IMR-90 (cell line): Measurements from ENCODE around the gene RNF133. TPM values are rescaled to one million over a fixed set of nuclear protein-coding genes. Genes with fewer than 3 reads are reported as not detected.
"Not testable (repeated sequence)": the region's sequence is repeated elsewhere in the genome, so short reads cannot be mapped to it uniquely, and the experiment has no call there.

Experiments used
- ATAC-seq: fragments of 200-7000 bp; cut with Tn5 transposase; 2 replicates; pipeline ENCODE4 v1.9.1; 2020; ENCODE audit warnings: low read depth, mild to moderate bottlenecking, moderate library complexity
- BruUV-seq: library from RNA; stranded (reverse); fragments of 400-500 nt; replicated peaks from 2 replicates; lab custom pipeline; 2021; lab: Mats Ljungman, UMichigan
- CTCF ChIA-PET: fragments of 300-600 bp; formaldehyde crosslinking; extraction: SDS; loops from one replicate; lab custom pipeline; 2021; ENCODE audit warnings: antibody characterized with exemption; lab: Yijun Ruan, JAX
- POLR2A ChIA-PET: fragments of 300-600 bp; sonication (Branson Sonifier 250); formaldehyde crosslinking; loops from one replicate; lab custom pipeline; 2022; ENCODE audit warnings: antibody characterized with exemption; ENCODE audit not compliant: unreplicated experiment; lab: Charles Lee
- DNase-seq: peaks from one replicate; pipeline ENCODE4 v3.0.0; 2013
- H2AFZ ChIP-seq: replicated peaks from 2 replicates; pipeline ENCODE3; 2013; ENCODE audit warnings: low read length, mild to moderate bottlenecking; ENCODE audit not compliant: poor library complexity
- H2AK5ac ChIP-seq: 2 replicates; pipeline ENCODE4 v1.6.1; 2013; ENCODE audit warnings: low read depth, low read length, inconsistent platforms
- H2AK9ac ChIP-seq: replicated peaks from 2 replicates; pipeline ENCODE3; 2013; ENCODE audit warnings: mild to moderate bottlenecking, low read depth, low read length, moderate library complexity; ENCODE audit not compliant: poor library complexity
- H2BK120ac ChIP-seq: 2 replicates; pipeline ENCODE4 v1.6.1; 2013; ENCODE audit warnings: low read depth, low read length, inconsistent platforms
- H2BK15ac ChIP-seq: 3 replicates; pipeline ENCODE4 v1.6.1; 2013; ENCODE audit warnings: low read depth, low read length, inconsistent platforms
- H2BK20ac ChIP-seq: 2 replicates; pipeline ENCODE4 v1.6.1; 2013; ENCODE audit warnings: low read depth, mild to moderate bottlenecking, inconsistent platforms, low read length, moderate library complexity
- H2BK5ac ChIP-seq: 2 replicates; pipeline ENCODE4 v1.6.1; 2013; ENCODE audit warnings: mild to moderate bottlenecking, low read depth, low read length, inconsistent platforms; ENCODE audit not compliant: poor library complexity, severe bottlenecking
- H3K14ac ChIP-seq: replicated peaks from 2 replicates; pipeline ENCODE4 v1.6.1; 2013; ENCODE audit warnings: low read depth, low read length, inconsistent platforms
- H3K18ac ChIP-seq: 2 replicates; pipeline ENCODE4 v1.6.1; 2013; ENCODE audit warnings: low read depth, low read length, control low read depth
- H3K23ac ChIP-seq: 2 replicates; pipeline ENCODE4 v1.6.1; 2013; ENCODE audit warnings: low read depth, low read length, inconsistent platforms
- H3K27ac ChIP-seq: 2 replicates; pipeline ENCODE4 v1.5.1; 2013; ENCODE audit warnings: mild to moderate bottlenecking, control low read depth, low read length; ENCODE audit not compliant: insufficient read depth
- H3K27me3 ChIP-seq: 2 replicates; pipeline ENCODE4 v1.6.1; 2013; ENCODE audit warnings: low read length; ENCODE audit not compliant: control insufficient read depth, insufficient read depth
- H3K36me3 ChIP-seq: 2 replicates; pipeline ENCODE4 v1.6.1; 2013; ENCODE audit warnings: low read length, mixed read lengths; ENCODE audit not compliant: control insufficient read depth, insufficient read depth
- H3K4ac ChIP-seq: 2 replicates; pipeline ENCODE4 v1.6.1; 2013; ENCODE audit warnings: low read depth, low read length, inconsistent platforms
- H3K4me1 ChIP-seq: 2 replicates; pipeline ENCODE4 v1.6.1; 2013; ENCODE audit warnings: low read length, mixed read lengths; ENCODE audit not compliant: control insufficient read depth, insufficient read depth
- H3K4me2 ChIP-seq: 2 replicates; pipeline ENCODE4 v1.6.1; 2013; ENCODE audit warnings: low read depth, mild to moderate bottlenecking, control low read depth, low read length, moderate library complexity
- H3K4me3 ChIP-seq: 2 replicates; pipeline ENCODE4 v1.5.1; 2013; ENCODE audit warnings: low read depth, mild to moderate bottlenecking, control low read depth, low read length, moderate library complexity; ENCODE audit not compliant: insufficient read depth
- H3K56ac ChIP-seq: 2 replicates; pipeline ENCODE4 v1.6.1; 2013; ENCODE audit warnings: low read length, inconsistent platforms; ENCODE audit not compliant: insufficient read depth; ENCODE audit errors: extremely low read depth
- H3K79me1 ChIP-seq, 2 experiments: 2 replicates each; pipeline ENCODE4 v1.6.1; 2013; ENCODE audit warnings: low read length in 2 of 2, inconsistent platforms in 1 of 2, low read depth in 1 of 2
- H3K9ac ChIP-seq: 2 replicates; pipeline ENCODE4 v1.6.1; 2013; ENCODE audit warnings: low read depth, low read length, control low read depth
- H3K9me1 ChIP-seq: 2 replicates; pipeline ENCODE4 v1.6.1; 2013; ENCODE audit warnings: low read length, inconsistent platforms; ENCODE audit not compliant: insufficient read depth
- H3K9me3 ChIP-seq: 2 replicates; pipeline ENCODE4 v1.6.1; 2013; ENCODE audit warnings: low read length; ENCODE audit not compliant: control insufficient read depth, insufficient read depth
- H4K20me1 ChIP-seq: 2 replicates; pipeline ENCODE4 v1.6.1; 2013; ENCODE audit warnings: low read length, inconsistent platforms; ENCODE audit not compliant: insufficient read depth
- H4K5ac ChIP-seq: 2 replicates; pipeline ENCODE4 v1.6.1; 2013; ENCODE audit warnings: mild to moderate bottlenecking, low read depth, low read length, control low read depth
- H4K8ac ChIP-seq, 2 experiments: 2 replicates each; pipeline ENCODE4 v1.6.1; 2013; ENCODE audit warnings: low read depth in 2 of 2, low read length in 2 of 2, control low read depth in 1 of 2, inconsistent platforms in 1 of 2
- H4K91ac ChIP-seq: 2 replicates; pipeline ENCODE4 v1.6.1; 2013; ENCODE audit warnings: low read depth, low read length, inconsistent platforms; ENCODE audit not compliant: insufficient read depth
- WGBS, 2 experiments: methylation state at CpG; one replicate each; pipeline versions ENCODE4 v1.1.5 to v1.1.7; 2013; ENCODE audit warnings: missing lambda C conversion rate in 2 of 2; ENCODE audit not compliant: insufficient read length in 1 of 2; ENCODE audit errors: extremely low coverage in 2 of 2; 5-methylcytosine and 5-hydroxymethylcytosine counted together
- dilution Hi-C: fragments of 300-500 bp; cut with HindIII; formaldehyde crosslinking; loops from one replicate; pipeline ENCODE4 v1.14.3; 2018; ENCODE audit warnings: low sequenced_read_pairs; ENCODE audit not compliant: unreplicated experiment
- in situ Hi-C: fragments of 300-500 bp; cut with MboI; formaldehyde crosslinking; loops from 3 replicates; pipeline ENCODE4 v1.14.3; 2019; ENCODE audit warnings: low sequenced_read_pairs, inconsistent platforms, mixed read lengths
- intact Hi-C: fragments of 100-400 bp; cut with micrococcal nuclease; formaldehyde crosslinking; loops from 2 replicates; pipeline ENCODE4 v1.10.0; 2022
- polyA plus RNA-seq, 3 experiments: library from polyadenylated mRNA; depleted of rRNA; stranded (reverse); fragments of >200 nt; gene quantifications; 2 replicates each; pipeline ENCODE4 v1.2.3, GENCODE V29; 2012; ENCODE audit warnings: low replicate concordance in 1 of 3
- total RNA-seq: library from RNA; depleted of rRNA; stranded (reverse); fragments of >200 nt; gene quantifications from 2 replicates; pipeline ENCODE4 v1.2.3, GENCODE V29; 2012

Gene RNF133
- total and polyA plus RNA-seq, 2 of the 4 experiments (the other 2 are of a cell fraction): not detected

- H3K4me1 ChIP-seq, H3K23ac ChIP-seq, POLR2A ChIA-PET, H3K9me3 ChIP-seq, H3K27me3 ChIP-seq, H3K27ac ChIP-seq, H3K4me3 ChIP-seq, H2AK5ac ChIP-seq, BruUV-seq, H3K9ac ChIP-seq, H3K79me1 ChIP-seq, H4K91ac ChIP-seq, dilution Hi-C loops, CTCF ChIA-PET, H3K36me3 ChIP-seq, H2AFZ ChIP-seq, in situ Hi-C loops, H3K4ac ChIP-seq, H3K9me1 ChIP-seq, H2BK5ac ChIP-seq, intact Hi-C loops, DNase-seq, H2AK9ac ChIP-seq, H2BK15ac ChIP-seq, H4K8ac ChIP-seq, H3K14ac ChIP-seq, H4K5ac ChIP-seq, H3K4me2 ChIP-seq, ATAC-seq, H3K56ac ChIP-seq, H4K20me1 ChIP-seq, H3K18ac ChIP-seq, H2BK120ac ChIP-seq, H2BK20ac ChIP-seq: not testable (repeated sequence)
- 100% methylated on average over 6 of the region's 16 CpGs; no CpG with 5 or more reads in 1 of the 2 experiments for WGBS, 2 experiments
These were observed 17.7 kb downstream of the RNF133 start for GRCh38 chr7:122681186-122681585.
